Activated T-cell treated with anti-CD3 and anti-CD28 coated beads, Interleukin-2, amount 50 U/mL, for 1 hour (primary cell): ENCODE results near the gene IL12RB1.
A peak's percentile ranks its signal among the peaks of the same experiment; 100 is the strongest.
"Not testable (repeated sequence)": the region's sequence is repeated elsewhere in the genome, so short reads cannot be mapped to it uniquely, and the experiment has no call there.

Experiments used
- DNase-seq: peaks from one replicate; pipeline ENCODE4 v3.0.0-alpha.2; 2020

The IL12RB1 gene

GRCh38 chr19:18110609-18111232, 24.0 kb upstream of the IL12RB1 start:
- DNase-seq = no peak

DNA sequence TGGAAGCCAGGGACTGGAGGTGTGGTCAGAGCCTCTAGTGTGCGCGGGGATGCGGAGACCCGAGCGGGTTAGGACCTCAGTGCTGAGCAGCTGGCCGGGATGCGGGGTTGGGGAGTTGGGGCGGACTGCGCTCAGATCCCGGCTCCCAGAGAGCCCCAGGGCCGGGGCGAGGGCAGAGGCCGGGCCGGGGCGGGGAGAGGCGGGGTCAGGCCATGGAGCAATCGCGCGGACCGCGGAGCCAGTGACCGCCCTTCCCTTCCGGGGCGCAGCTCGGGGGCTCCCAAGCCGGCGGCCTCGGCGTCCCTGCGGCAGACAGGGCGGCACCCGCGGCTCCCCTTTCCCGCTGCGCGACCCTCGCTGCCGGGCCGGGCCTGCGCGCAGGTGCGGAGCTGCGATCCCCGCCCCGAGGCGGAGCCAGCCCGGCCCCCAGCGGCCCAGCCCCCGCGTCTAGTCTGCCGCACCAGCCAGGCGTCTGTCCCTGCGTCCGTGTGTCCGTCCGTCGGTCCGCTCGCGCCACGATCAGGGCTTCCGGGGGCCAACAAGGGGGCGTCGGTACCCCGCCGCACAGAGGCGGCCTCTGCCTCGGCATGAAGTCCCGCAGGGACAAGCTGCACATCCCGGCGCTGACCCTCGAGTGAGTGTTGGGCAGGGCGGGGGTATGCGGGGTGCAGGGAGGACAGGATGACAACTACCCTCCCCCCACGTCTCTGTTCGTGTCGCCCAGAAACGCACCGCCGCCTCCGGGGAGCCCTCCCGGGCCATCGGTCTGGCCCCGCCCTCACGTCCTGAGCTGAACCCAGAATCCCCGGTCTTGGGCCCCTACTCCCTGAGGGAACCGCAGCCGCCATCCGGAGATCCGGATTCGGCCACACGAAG, 23.2 kb upstream of the IL12RB1 start:
- DNase-seq = peak; percentile 68

DNA sequence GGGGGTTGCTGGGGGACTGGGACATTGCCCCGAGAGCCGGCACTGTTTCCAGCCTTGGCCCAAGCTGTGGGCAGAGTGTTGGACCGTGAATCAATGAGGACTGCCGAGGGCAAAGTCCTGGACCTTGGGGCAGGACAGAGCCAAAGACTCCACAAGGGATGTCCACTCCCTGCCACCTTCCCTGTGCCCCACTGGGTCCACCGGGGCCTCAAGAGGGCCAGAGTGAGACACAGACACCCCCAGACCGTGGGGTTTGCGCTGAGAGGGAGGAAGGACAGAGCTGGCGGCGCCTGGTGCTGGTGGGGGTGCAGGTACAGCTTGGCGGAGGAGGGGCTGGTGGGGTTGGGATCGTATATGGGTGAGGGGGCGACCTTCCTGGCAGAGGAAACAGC, 22.6 kb upstream of the IL12RB1 start:
- DNase-seq = no peak

GRCh38 chr19:18108897-18109296, 22.2 kb upstream of the IL12RB1 start:
- DNase-seq = no peak

- no peak for DNase-seq
Measured at GRCh38 chr19:18107235-18107634, 20.5 kb upstream of the IL12RB1 start.

- DNase-seq = not testable (repeated sequence)
Measured at GRCh38 chr19:18105259-18105658, 18.5 kb upstream of the IL12RB1 start.

GRCh38 chr19:18104793-18105131, 18.0 kb upstream of the IL12RB1 start:
- no peak for DNase-seq

GRCh38 chr19:18102916-18103542, 16.3 kb upstream of the IL12RB1 start:
- DNase-seq = no peak

- DNase-seq = no peak
Measured at GRCh38 chr19:18101268-18101667, 14.5 kb upstream of the IL12RB1 start.

DNA sequence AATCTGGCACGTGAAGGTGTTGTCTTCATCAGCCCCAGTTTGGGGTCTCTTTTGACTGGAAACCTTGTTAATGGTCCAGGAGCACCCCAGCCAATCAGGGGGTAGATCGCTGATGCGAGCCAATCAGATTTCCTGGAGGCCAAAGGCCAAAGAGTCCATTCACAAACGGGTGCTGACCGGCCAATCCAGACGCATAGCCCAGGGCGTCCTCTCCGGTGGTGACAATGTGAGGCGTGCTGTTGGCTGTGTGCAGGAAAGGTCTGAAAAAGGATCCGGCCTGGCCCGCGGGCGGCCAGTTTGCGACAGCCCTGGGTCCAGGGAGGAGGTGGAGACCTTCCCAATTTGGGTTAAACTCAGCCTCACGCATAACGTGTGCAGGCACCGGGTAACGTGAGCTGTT, 14.0 kb upstream of the IL12RB1 start:
- no peak for DNase-seq

DNA sequence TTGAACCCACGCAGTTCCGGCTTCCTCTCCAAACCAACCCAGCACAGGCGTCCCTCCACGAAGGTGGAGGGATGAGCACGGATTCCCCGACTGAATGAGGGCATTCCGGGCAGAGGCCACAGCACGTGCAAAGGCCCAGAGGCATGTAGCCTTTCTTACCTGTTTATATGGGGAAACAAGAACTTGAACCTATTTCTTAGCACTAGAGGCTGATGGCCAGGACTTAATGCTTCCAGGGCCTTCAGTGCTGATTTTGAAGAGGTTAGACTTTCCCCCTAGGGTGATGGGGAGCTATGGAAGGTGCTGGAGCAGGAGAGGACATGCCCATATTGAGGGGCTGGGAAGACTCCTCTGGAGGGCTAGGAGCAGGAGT, 12.9 kb upstream of the IL12RB1 start:
- DNase-seq = no peak

GRCh38 chr19:18098891-18099622, 12.3 kb upstream of the IL12RB1 start:
- peak; percentile 48 for DNase-seq

- no peak for DNase-seq
Measured at GRCh38 chr19:18097993-18098890, 11.5 kb upstream of the IL12RB1 start.

GRCh38 chr19:18097217-18097992, 10.7 kb upstream of the IL12RB1 start, which contains the start of gene MAST3:
Gene MAST3, plus strand, starts transcription at chr19:18097778. Its CDS starts 15 bp downstream, at chr19:18097793.
- peak; percentile 97 for DNase-seq

DNA sequence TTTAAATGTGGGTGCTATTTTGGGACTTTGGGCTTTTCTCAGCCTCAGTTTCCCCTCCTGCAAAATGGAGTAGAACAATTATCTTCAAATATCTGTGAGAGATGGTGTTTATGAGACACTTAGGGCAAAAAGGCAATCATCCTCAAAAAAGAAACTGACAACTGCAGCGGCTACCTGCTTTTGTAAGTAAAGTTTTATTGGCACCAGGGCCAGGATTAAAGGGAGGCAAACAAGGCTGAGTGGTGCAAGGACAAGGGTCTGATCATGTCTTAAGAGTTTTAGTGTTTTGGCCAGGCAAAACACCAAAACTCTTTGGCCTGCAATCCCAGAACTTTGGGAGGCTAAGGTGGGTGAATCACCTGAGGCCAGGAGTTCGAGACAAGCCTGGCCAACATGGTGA, 9.5 kb upstream of the IL12RB1 start:
- no peak for DNase-seq

DNA sequence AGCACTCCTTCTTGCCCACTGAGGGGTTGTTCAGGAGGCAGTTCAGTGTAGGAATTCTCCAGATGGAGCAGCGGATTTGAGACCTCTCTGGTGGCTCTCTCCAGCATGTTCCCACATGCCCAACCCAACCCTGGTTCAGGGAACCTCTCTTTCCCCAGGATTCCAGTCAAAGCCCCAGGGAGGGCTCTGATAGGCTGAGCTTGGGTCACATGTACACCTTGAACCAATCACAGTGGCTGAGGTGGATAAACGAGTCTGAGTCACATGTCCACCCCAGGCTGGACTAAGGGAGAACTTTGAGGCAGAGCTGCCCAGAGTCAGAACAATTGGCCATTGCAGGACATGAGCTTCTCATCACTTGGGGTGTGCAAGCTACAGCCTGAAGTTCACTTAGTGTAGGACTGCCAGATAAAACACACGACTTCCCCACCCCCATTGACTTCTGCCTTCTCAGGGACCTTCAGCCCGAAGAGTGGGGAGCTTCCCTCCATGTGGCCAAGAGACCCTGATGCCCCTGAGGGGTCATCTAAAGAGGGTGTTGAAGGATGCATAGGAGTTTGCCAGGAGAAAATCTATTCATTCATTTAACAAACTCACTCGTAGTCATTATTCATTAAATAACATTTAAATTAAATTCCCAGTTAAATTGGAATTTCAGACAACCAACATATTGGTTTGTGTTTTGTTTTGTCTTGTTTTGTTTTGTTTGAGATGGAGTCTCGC, 6.9 kb upstream of the IL12RB1 start:
- DNase-seq = no peak

GRCh38 chr19:18091217-18091608, 4.5 kb upstream of the IL12RB1 start:
- peak; percentile 73 for DNase-seq

DNA sequence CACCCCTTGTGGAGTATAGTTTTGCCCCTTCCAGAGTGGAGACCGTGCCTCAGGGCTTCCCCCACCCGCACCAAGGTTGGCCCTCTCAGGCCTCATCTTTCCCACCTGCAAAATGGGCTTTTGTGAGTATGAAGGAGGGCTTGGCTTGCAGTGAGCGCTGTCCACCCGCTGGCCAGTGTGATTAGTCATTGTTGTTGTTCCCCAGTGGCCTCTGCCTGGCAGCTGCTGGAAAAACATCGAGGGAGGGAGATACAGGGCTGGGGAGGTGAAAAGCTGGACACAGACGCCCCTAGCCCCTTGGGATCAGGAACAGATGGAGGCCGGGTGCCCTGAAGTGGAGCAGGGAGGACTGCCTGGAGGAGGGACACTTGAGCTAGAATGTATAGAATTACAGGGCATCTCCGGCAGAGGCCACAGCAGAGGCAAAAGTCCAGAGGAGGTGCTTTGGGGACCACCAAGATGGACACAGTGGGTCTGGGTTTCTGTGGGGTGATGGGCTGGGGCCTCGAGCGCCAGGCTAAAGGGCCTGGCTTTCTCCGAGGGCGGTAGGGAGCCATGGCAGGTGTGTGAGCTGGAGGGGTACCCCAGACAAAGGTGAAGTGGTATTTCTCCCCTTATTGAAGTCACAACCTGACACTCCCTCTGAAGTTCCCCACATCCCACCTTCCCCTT, 3.9 kb upstream of the IL12RB1 start:
- DNase-seq = no peak

DNA sequence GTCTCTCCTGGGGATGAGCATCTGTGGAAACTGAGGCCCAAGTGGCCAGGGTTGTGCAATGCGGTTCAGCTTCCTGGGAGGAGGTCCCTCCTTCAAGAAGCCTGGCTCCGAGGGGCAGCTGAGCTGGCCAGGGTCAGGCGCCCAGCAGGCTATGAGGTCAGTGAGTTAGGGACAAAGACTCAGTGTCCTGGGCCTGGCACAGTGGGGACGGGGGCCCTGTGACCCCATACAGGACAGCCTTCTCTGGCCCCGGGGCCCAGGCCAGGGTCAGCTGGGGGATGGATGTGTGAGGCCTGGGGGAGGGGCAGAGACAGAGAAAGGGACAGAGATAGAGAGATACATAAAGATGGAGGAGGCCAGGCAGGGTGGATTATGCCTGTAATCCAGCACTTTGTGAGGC, 3.0 kb upstream of the IL12RB1 start:
- DNase-seq = no peak

GRCh38 chr19:18089096-18089541, 2.4 kb upstream of the IL12RB1 start:
- peak; percentile 58 for DNase-seq
